HG02588 (cell line): ENCODE data around the gene GTF2A1L.
"Not testable (repeated sequence)": the region's sequence is repeated elsewhere in the genome, so short reads cannot be mapped to it uniquely, and the experiment has no call there.

ENCODE experiments used
- ATAC-seq: cut with Tn5 transposase; IDR thresholded peaks from one replicate; pipeline ENCODE4 v1.9.1; 2021; ENCODE audit warnings: mild to moderate bottlenecking, moderate library complexity; ENCODE audit not compliant: unreplicated experiment

The GTF2A1L gene

GRCh38 chr2:48605482-48606175, 12.0 kb upstream of the GTF2A1L start:
- no peak for ATAC-seq

GRCh38 chr2:48607307-48608014, 10.2 kb upstream of the GTF2A1L start:
- ATAC-seq = no peak

- ATAC-seq = no peak
These were observed 4.4 kb upstream of the GTF2A1L start for GRCh38 chr2:48613211-48613610.

- ATAC-seq = not testable (repeated sequence)
These were observed 3.1 kb upstream of the GTF2A1L start for GRCh38 chr2:48614581-48614980.

- no peak for ATAC-seq
These were observed 1.9 kb downstream of the GTF2A1L start for GRCh38 chr2:48619526-48619925.

GRCh38 chr2:48620604-48621003, 2.9 kb downstream of the GTF2A1L start:
- no peak for ATAC-seq

- not testable (repeated sequence) for ATAC-seq
These were observed 5.0 kb downstream of the GTF2A1L start for GRCh38 chr2:48622691-48623090.

- ATAC-seq = no peak
These were observed 7.0 kb downstream of the GTF2A1L start for GRCh38 chr2:48624696-48625095.

GRCh38 chr2:48626047-48626446, 8.4 kb downstream of the GTF2A1L start:
- ATAC-seq = no peak

- ATAC-seq = no peak
These were observed 15.5 kb downstream of the GTF2A1L start for GRCh38 chr2:48633143-48633542.

- ATAC-seq = no peak
These were observed 18.1 kb downstream of the GTF2A1L start for GRCh38 chr2:48635786-48636185.

GRCh38 chr2:48638261-48638660, 20.6 kb downstream of the GTF2A1L start:
- ATAC-seq = no peak

GRCh38 chr2:48651158-48651790, 33.6 kb downstream of the GTF2A1L start:
- no peak for ATAC-seq

GRCh38 chr2:48668992-48669391, 51.3 kb downstream of the GTF2A1L start:
- ATAC-seq = peak; percentile 79

GRCh38 chr2:48673581-48673980, 55.9 kb downstream of the GTF2A1L start:
- ATAC-seq = no peak

- ATAC-seq = no peak
These were observed 57.3 kb downstream of the GTF2A1L start for GRCh38 chr2:48674933-48675332.

- ATAC-seq = no peak
These were observed 59.8 kb downstream of the GTF2A1L start for GRCh38 chr2:48677450-48677849.

- no peak for ATAC-seq
These were observed 67.5 kb downstream of the GTF2A1L start for GRCh38 chr2:48685126-48685525.

- no peak for ATAC-seq
These were observed 74.5 kb downstream of the GTF2A1L start for GRCh38 chr2:48691935-48692691.

GRCh38 chr2:48693066-48693465, 75.4 kb downstream of the GTF2A1L start:
- ATAC-seq = no peak

GRCh38 chr2:48693645-48694044, 76.0 kb downstream of the GTF2A1L start:
- no peak for ATAC-seq
